Ishikawa (cell line): Measurements from ENCODE around the gene HOXB5.

Experiments used
- CEBPB ChIP-seq: IDR thresholded peaks from 2 replicates; pipeline ENCODE4 v1.6.1; 2012
- CREB1 ChIP-seq: IDR thresholded peaks from 2 replicates; pipeline ENCODE4 v1.6.1; 2012; ENCODE audit warnings: low read depth
- EGR1 ChIP-seq: IDR thresholded peaks from 2 replicates; pipeline ENCODE4 v1.6.1; 2012
- EP300 ChIP-seq: IDR thresholded peaks from 2 replicates; pipeline ENCODE4 v1.6.1; 2012; ENCODE audit warnings: borderline replicate concordance
- FOXM1 ChIP-seq: IDR thresholded peaks from 2 replicates; pipeline ENCODE4 v1.6.1; 2012; ENCODE audit warnings: low read depth, borderline replicate concordance
- NFIC ChIP-seq: IDR thresholded peaks from 2 replicates; pipeline ENCODE4 v1.6.1; 2012
- RAD21 ChIP-seq: IDR thresholded peaks from 2 replicates; pipeline ENCODE4 v1.6.1; 2012; ENCODE audit warnings: low read depth
- TAF1 ChIP-seq: IDR thresholded peaks from 2 replicates; pipeline ENCODE4 v1.6.1; 2012; ENCODE audit warnings: low read depth, mild to moderate bottlenecking
- TCF12 ChIP-seq: IDR thresholded peaks from 2 replicates; pipeline ENCODE4 v1.6.1; 2012; ENCODE audit warnings: low read depth
- TEAD4 ChIP-seq: IDR thresholded peaks from 2 replicates; pipeline ENCODE4 v1.6.1; 2012
- YY1 ChIP-seq: IDR thresholded peaks from 2 replicates; pipeline ENCODE4 v1.6.1; 2012; ENCODE audit warnings: low read depth
- ZBTB7A ChIP-seq: IDR thresholded peaks from 2 replicates; pipeline ENCODE4 v1.6.1; 2012; ENCODE audit warnings: low read depth
- TF ChIP-seq, protein P1 (sequence below): IDR thresholded peaks from 2 replicates; pipeline ENCODE4 v1.6.1; 2012
- TF ChIP-seq, protein P2 (sequence below): IDR thresholded peaks from 2 replicates; pipeline ENCODE4 v1.6.1; 2012; ENCODE audit warnings: low read depth, mild to moderate bottlenecking
- TF ChIP-seq, protein P3 (sequence below): IDR thresholded peaks from 2 replicates; pipeline ENCODE4 v1.6.1; 2012

The HOXB5 gene

DNA sequence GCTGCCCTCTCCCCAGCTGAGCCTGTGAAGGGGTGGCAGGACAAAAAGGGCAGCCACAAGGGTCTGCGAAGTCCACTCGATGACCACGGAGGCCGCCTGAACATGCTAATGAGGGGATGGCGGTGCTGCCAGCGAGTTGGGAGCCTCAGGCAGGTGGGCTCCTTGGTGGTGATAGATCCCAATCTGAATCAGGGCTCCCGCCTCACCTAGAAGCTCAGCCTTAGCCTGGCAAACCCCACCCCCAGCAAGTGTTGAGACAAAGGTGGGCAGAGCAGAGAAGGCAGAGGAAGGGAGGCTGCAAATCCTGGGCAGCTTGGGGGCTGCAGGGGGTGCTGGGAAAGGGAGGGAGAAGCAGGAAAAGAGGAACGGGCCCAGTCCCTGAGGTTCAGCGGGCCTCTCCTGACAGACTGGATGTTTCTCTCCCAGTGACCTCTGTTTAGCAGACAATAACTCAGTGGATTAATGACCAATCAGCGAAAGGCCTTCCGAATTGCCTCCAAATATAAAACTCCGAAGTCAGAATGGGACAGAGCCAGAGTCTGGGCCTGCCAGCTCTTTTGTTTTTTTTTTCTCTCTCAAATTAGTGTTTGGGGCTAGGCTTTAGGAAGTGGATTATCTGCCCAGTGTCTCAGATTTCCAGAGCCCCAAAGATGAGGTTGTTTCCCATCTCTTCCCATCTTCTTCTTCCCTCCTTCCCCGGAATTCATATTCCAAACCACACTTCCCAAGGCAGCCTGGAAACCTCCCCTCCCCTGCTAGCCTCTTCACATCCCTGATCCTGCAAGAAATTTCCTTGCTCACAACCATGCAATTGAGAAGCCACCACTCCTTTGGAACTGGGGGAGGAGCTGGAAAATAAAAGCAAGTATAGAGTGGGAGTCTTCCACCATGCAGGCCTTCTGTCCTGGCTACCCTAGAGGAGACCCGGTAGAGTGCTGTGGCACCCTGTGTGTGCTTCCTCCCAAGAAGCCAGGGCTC lies 33.5 kb downstream of the HOXB5 start:
- TF ChIP-seq CREB1 = no peak
- no peak for TF ChIP-seq RAD21
- TF ChIP-seq NFIC = no peak
- TF ChIP-seq FOXM1 = no peak
- TF ChIP-seq ZBTB7A = no peak
- no peak for TF ChIP-seq TCF12
- TF ChIP-seq, protein P1, sequence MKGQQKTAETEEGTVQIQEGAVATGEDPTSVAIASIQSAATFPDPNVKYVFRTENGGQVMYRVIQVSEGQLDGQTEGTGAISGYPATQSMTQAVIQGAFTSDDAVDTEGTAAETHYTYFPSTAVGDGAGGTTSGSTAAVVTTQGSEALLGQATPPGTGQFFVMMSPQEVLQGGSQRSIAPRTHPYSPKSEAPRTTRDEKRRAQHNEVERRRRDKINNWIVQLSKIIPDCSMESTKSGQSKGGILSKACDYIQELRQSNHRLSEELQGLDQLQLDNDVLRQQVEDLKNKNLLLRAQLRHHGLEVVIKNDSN = no peak
- TF ChIP-seq EGR1 = no peak
- TF ChIP-seq, protein P2, sequence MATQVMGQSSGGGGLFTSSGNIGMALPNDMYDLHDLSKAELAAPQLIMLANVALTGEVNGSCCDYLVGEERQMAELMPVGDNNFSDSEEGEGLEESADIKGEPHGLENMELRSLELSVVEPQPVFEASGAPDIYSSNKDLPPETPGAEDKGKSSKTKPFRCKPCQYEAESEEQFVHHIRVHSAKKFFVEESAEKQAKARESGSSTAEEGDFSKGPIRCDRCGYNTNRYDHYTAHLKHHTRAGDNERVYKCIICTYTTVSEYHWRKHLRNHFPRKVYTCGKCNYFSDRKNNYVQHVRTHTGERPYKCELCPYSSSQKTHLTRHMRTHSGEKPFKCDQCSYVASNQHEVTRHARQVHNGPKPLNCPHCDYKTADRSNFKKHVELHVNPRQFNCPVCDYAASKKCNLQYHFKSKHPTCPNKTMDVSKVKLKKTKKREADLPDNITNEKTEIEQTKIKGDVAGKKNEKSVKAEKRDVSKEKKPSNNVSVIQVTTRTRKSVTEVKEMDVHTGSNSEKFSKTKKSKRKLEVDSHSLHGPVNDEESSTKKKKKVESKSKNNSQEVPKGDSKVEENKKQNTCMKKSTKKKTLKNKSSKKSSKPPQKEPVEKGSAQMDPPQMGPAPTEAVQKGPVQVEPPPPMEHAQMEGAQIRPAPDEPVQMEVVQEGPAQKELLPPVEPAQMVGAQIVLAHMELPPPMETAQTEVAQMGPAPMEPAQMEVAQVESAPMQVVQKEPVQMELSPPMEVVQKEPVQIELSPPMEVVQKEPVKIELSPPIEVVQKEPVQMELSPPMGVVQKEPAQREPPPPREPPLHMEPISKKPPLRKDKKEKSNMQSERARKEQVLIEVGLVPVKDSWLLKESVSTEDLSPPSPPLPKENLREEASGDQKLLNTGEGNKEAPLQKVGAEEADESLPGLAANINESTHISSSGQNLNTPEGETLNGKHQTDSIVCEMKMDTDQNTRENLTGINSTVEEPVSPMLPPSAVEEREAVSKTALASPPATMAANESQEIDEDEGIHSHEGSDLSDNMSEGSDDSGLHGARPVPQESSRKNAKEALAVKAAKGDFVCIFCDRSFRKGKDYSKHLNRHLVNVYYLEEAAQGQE = no peak
- TF ChIP-seq, protein P3, sequence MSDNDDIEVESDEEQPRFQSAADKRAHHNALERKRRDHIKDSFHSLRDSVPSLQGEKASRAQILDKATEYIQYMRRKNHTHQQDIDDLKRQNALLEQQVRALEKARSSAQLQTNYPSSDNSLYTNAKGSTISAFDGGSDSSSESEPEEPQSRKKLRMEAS = no peak
- TF ChIP-seq YY1 = no peak
- no peak for TF ChIP-seq TEAD4
- TF ChIP-seq EP300 = no peak
- TF ChIP-seq TAF1 = no peak
- no peak for TF ChIP-seq CEBPB

DNA sequence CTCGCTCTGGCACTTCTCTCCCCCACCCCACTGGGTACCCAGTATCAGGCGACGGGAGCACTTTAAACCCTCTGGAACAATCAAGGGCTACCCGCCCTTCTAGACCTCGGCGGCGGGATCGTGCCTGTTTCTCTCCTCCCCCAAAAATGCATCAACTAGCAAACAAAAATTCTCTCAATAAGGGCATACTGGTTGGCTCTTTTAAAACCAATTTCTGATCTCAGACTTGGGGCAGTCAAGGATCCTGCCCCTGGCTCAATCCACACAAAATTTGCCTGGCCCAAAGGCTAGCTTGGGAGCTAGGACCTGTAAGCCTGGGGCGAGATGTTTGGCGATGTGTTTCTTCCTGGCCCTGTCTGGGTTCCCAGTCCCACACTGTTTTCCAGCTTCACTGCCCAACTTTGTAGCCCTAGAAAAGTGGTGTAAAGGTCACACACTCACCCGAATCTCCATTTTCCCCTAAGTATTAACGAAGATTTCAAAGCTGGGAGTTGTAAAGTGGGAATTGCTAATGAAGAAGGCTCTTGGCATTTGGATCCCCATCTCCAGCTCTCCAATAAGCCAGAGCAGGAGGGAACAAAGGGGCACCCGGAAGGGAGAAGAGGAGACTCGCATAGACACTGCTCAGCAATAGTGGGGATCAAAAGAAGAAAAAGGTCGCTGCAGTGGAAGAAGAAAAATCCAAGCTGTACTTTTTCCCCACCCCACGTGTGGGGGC lies 34.3 kb downstream of the HOXB5 start:
- TF ChIP-seq ZBTB7A = no peak
- TF ChIP-seq EP300 = no peak
- TF ChIP-seq, protein P1 = no peak
- TF ChIP-seq, protein P3 = no peak
- TF ChIP-seq FOXM1 = no peak
- TF ChIP-seq YY1 = no peak
- no peak for TF ChIP-seq TAF1
- no peak for TF ChIP-seq CREB1
- no peak for TF ChIP-seq TCF12
- TF ChIP-seq NFIC = no peak

DNA sequence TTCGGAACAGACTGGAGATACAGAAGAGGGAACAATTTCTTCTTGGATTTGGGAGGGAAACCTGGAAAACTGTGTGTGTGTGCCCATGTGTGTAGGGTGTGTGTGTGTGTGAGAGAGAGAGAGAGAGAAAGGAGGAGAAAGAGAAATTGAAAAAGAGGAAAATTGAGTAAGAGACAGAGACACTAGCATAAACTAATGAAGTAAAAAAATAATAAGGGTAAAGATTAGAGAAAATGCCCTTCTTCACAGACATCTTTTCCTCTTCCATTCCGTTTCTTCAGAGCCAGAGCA lies 34.8 kb downstream of the HOXB5 start:
- TF ChIP-seq TAF1 (no peak), FOXM1 (no peak), EGR1 (no peak), YY1 (no peak), NFIC (no peak)
- TF ChIP-seq, protein P2 = no peak

DNA sequence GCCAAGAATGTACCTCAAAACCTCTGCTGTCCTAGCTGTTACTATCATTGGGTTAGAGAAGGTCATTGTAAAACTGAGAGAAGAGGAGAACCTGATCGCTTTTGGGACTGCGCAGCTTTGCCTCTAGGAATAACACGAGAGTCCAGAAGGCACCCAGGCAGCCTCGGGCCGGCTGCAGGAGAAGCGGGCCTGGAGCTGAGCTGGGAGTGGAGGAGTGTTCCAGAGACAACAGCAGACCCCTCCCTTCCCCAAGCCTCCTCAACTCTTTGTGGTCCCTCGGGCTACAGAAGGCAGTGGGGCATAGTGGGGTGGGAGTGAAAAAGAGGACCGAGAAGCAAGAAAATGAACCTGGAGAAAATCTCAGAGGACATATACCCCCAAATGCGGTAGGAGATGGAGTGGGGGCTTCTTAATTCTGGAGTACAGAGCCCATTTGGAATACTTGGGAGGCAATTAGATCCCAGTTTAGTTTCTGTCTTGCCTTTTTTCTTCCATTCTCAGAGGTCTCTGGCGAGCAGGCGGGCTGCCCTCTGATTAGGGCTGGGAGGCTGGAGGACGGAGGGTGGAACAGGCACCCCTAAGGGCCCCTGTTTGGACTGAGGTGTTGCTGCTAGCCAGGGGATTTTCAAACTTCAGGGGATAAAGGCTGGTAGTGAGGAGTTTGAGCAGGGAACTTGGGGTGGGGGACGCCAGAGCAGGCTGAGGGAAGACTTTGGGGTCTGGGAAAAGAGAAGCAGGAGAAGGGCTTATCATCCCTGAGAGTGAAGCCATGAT lies 35.3 kb downstream of the HOXB5 start:
- TF ChIP-seq TCF12 (no peak), CEBPB (no peak), EP300 (no peak), YY1 (no peak), ZBTB7A (no peak)

DNA sequence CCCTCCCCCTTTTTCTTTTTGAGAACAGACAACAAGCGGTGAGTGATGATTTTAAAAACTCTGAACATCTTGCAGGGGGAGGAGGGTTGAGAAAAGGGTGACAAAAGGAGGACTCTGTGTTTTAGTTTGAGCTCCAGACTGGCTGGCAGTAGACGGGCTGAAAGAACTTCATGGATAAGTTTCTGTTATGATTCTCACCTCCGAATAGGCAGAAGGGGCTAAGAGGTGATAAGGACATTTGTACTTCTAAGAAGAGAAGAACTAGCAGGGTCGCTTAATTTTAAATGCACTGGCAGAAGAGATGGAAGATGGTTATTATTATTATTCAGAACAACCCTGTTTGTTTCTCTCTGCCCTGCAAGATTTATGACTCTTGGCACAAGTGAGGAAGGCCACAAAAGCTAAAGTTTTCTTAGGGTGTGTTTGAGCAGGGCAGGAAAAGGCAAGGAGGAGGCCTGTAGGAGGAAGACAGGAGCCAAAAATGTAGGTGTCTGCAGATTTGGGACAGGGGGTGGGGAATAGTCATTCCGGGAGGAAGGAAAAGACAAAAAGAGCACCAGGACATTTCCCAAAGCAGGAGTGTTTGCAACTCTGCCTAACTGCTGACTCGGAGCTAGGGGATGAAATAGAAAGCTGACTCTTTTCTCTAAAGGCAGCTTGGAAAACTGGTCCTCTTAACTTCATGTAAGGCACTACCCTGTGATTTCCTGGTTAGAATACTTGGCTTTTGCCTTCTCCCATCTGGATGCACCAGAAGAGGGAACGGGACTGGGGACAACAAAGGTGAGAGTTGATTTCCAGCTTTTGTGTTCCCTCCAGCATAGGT lies 36.8 kb downstream of the HOXB5 start:
- TF ChIP-seq ZBTB7A = no peak
- TF ChIP-seq, protein P3 = no peak
- TF ChIP-seq, protein P1 = no peak
- no peak for TF ChIP-seq YY1
- no peak for TF ChIP-seq CREB1
- TF ChIP-seq EP300 = no peak
- no peak for TF ChIP-seq FOXM1
- no peak for TF ChIP-seq CEBPB
- TF ChIP-seq EGR1 = no peak
- no peak for TF ChIP-seq NFIC
- TF ChIP-seq TEAD4 = no peak
- TF ChIP-seq RAD21 = no peak
